Astrocyte (in vitro differentiated cells and primary cell): ENCODE data around the gene CPT2.
"Not testable (repeated sequence)": the region's sequence is repeated elsewhere in the genome, so short reads cannot be mapped to it uniquely, and the experiment has no call there.

Source experiments
- EZH2 ChIP-seq: IDR thresholded peaks from 2 replicates; pipeline ENCODE4 v1.6.1; 2012; ENCODE audit warnings: mild to moderate bottlenecking, low read length, inconsistent platforms; ENCODE audit not compliant: insufficient read depth
- TF ChIP-seq, protein P1 (sequence below): IDR thresholded peaks from 2 replicates; pipeline ENCODE4 v1.5.1; 2011; ENCODE audit warnings: low read depth, mild to moderate bottlenecking, inconsistent platforms, low read length, moderate library complexity; ENCODE audit not compliant: insufficient read depth

DNA sequence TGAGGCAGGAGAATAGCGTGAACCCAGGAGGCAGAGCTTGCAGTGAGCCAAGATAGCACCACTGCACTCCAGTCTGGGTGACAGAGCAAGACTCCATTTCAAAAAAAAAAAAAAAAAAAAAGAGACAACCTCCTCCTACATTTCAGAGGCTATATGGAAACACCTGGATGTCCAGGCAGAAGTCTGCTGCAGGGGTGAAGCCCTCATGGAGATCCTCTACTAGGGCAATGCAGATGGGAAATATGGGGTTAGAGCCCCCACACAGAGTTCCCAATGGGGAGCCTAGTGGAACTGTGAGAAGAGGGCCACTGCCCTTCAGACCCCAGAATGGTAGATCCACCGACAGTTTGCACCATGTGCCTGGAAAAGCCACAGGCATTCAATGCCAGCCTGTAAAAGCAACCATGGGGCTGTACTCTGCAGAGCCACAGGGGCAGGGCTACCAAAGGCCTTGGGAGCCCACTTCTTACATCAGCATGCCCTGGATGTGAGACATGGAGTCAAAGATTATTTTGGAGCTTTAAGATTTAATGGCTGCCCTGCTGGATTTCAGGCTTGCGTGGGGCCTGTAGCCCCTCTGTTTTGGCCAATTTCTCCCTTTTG lies 9.6 kb downstream of the CPT2 start:
- TF ChIP-seq, protein P1, sequence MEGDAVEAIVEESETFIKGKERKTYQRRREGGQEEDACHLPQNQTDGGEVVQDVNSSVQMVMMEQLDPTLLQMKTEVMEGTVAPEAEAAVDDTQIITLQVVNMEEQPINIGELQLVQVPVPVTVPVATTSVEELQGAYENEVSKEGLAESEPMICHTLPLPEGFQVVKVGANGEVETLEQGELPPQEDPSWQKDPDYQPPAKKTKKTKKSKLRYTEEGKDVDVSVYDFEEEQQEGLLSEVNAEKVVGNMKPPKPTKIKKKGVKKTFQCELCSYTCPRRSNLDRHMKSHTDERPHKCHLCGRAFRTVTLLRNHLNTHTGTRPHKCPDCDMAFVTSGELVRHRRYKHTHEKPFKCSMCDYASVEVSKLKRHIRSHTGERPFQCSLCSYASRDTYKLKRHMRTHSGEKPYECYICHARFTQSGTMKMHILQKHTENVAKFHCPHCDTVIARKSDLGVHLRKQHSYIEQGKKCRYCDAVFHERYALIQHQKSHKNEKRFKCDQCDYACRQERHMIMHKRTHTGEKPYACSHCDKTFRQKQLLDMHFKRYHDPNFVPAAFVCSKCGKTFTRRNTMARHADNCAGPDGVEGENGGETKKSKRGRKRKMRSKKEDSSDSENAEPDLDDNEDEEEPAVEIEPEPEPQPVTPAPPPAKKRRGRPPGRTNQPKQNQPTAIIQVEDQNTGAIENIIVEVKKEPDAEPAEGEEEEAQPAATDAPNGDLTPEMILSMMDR, result not testable (repeated sequence)
- not testable (repeated sequence) for TF ChIP-seq EZH2
